NCI-H446 treated with DMSO at 0.1 percent for 48 hours (cell line): Measurements from ENCODE around the gene ALPL.

Experiments
- DNase-seq: peaks from one replicate; lab custom pipeline; 2025; lab: John Stamatoyannopoulos, UW

The ALPL gene

GRCh38 chr1:21530368-21531016 is 21.3 kb downstream of the ALPL start:
- no peak for DNase-seq

GRCh38 chr1:21531241-21531640 is 22.0 kb downstream of the ALPL start:
- no peak for DNase-seq

GRCh38 chr1:21532496-21532895 is 23.3 kb downstream of the ALPL start:
- no peak for DNase-seq

DNA sequence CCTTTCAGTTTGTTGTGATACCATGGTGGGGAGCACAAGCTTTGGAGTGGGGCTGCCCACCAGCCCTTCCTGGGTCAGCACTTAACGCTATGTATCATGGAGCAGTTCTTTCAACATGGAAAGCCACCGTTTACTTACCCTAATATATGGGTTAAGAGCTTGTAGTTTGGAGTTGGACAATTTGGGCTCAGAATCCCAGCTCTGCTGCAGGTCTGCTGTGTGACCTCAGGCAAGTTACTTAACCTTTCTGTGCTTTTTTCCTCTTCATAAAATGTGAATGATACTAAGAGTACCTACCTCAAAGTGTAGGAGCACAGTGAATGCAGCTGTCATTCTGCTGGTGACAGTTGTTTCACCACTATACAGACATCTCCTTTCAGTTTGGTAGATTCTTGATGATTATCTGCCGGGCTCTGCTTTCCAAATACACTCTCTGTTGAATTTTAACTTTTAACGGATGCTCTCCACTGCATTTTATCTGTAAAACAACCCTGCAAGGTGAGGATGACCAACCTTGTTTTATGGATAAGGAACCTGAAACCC is 23.8 kb downstream of the ALPL start:
- DNase-seq: no peak

GRCh38 chr1:21534146-21534545 is 24.9 kb downstream of the ALPL start:
- no peak for DNase-seq

DNA sequence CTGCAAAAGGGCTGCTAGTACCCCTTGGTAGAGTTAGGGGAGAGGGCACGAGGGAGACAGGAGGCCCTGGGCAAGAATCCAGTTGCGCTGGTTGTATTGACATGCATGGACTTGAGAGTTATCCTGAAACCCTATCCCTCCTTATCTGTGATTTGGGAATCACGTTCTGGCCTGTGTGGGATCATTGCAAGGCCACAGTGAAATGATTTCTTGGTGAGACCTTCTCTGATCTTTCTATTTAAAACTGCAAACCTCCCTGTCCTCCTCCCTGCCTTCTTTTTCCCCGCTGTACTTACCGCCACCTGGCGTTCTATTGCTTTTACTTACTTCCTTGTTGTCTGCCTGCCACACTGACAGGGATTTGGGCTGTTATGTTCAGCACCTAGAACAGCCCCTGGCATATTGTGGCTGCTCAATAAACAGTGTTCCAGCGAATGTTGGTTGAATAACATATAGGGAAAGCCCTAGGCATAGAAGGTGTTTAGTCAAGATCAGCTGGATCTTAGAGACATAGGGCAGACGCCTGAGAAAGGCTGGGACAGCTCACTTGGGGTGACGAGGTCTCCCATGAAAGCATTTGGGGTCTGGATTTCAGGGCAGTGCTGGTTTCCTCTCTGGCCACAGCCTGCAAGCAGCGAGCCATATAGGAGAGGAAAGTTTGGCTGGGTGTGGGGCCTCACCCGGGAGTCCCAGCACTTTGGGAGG is 25.6 kb downstream of the ALPL start:
- no peak for DNase-seq

GRCh38 chr1:21536218-21536617 is 27.0 kb downstream of the ALPL start:
- no peak for DNase-seq

GRCh38 chr1:21537511-21537931 is 28.3 kb downstream of the ALPL start:
- no peak for DNase-seq

DNA sequence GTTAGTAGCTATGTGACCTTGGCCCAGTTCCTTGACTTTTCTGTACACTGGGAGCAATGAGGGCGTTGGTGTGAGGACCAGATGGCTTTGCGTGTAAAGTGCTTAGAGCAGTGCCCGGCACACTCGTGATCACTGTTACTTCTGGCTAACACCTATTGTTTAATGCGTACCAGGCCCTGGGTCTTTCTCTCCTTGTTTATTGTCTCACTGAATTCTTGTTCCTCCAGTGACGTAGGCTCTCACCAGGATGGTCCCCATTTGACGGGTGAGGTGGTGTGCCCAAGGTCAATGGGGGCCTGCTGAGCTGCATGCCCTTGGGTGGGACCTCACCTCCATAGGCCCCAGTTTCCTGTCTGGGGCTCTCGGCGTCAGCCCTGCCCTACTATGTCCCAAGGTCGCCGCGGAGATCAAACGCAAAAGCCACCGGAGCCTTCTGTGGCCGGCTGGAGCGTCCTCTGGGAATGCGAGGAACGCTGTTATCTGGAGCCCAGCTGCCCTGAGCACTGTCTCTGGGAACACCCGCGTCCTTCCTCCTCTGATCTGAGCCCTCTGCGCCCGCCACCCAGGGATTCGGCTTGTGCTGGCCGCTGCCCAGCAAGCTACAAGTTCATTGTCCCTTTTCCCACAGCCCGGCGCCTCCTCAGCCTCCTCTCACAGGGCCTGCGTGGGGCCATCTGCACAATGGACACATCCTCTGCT is 28.9 kb downstream of the ALPL start:
- no peak for DNase-seq

DNA sequence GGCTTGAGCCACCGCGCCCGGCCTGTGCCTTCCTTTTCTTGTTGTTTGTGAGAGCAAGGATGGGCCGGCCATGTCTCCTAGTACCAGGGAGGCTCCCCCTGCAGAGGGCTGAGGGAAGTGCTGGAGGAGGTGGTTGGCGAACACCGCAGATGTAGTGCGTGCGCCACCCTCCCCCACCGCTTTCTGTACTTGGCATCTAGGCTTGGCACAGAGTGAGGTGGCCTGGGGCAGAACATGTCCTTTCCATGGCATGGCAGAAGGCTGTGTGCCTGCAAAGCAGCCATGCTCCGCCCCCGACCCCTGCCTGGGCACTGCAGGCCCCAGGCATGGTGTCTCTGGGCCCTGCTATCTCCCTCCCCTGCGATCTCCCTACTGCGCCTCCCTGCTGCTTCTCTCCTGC is 30.7 kb downstream of the ALPL start:
- DNase-seq: peak; percentile 28

- no peak for DNase-seq
These were observed 32.1 kb downstream of the ALPL start for GRCh38 chr1:21541329-21541728.

DNA sequence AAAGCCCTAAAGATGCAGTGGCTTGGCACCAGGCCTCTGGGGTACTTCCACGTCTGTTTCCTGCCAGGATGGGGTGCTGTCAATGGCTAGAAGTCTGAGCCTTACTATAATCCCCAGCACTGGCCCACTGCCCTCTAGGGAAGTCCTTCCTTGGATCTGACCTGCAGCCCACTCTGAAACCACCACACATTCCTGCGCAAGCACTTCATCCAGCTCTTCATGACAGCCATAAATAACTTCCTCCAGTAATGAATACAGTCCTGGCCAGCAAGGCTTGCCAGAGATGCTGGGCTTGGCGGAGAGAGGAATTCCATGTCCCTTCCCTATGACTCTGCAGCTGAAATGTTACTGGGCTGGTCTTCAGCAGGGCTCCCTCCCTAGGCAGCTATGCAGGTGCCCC is 32.6 kb downstream of the ALPL start:
- no peak for DNase-seq

DNA sequence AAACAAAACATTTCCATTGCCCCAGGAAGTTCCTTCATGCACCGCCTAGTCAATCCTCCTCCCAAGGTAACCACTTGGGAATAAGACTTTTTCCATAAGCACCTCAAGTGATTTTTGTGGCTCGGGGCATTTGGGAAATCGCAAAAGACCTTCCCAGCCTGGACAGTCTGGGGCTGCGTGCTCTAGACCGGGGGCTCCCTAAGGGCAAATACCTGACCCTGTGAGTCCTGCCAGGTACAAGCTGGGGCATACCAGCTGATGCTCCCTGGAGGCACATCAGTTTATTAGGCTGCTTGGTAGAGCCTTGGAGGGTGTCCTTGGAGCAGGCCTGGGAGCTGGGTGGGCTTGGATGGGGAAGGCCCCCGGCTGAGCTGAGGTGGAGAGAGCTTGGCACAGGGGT is 34.4 kb downstream of the ALPL start:
- no peak for DNase-seq

DNA sequence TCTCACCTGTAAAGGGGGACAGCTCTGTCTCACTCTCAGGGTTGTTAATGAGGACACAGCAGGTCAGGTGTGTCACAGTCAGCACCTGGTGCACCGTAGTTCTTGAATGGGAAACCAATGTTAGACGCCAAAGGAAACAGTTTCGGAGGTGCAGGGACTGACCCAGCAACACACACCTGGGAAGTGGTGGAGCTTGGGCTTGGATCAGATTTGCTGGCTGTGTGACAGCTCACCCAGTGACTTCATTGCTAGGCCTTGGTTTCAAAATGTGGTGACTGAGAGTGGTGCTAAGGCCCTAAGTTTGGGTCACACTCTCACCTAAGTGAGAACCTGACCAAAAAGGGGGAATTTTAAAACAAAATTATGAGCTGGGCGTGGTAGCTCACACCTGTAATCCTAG is 34.9 kb downstream of the ALPL start:
- DNase-seq: no peak

DNA sequence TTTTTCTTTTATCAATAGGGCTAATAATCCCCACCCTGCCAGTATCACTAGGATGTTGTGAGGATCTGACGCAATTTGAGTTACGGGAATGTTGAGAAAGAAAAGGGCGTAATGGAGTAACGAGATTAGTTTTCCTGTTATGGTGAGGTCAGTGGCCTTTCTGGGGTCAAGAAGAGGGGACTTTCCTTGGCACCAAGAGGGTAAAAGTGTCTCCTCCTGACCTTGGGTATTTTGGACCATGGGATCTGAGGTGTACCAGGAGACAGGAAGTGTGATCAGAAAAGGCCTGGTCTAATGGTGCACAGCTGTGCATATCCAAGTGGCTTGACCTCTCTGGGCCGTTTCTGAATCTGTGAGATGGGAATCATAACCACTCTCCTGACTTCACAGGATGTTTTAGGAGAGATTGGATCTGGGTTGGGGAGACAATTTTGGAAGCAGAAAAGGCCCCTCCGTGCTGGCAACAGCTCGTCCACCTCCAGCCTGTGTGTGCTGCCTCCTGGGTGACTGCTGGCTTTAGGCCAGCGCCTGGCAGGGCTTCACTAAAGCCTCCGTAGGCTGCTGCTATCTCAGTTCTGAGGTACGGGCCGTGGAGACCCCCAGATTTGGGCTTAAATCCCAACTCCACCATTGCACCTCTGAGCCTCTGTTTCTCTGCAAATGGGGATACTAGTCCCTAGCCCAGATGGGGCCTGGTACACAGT is 37.1 kb downstream of the ALPL start:
- peak; percentile 8 for DNase-seq

GRCh38 chr1:21547876-21548275 is 38.7 kb downstream of the ALPL start:
- peak; percentile 11 for DNase-seq

GRCh38 chr1:21550097-21550496 is 40.9 kb downstream of the ALPL start:
- no peak for DNase-seq

DNA sequence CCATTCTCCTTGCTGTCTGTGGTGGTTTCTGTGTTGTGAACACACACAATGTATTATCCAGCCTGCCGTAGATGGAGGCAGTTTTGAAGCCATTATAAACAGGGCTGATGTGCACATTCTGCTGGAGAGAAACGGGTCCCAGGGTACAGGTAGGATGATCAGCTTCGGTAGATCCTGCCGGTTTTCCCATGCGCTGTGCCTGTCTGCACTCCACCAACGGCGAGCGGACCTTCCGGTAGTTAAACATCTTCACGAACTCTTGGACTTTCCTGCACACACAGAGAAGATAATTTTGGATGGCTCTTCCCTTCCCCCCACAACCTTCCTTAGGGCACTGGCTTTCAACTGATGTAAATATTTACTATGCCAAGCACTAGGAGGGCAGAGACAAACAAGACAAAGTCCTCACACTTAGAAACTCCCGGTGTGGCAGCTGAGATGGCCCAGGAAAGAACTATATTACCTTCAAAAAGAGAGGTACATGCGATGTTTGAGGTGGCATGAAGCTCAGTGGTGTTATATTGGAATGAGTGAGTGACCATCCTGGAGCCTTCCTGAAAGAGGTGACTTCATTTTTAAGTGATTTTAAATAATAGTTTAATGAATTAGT is 41.7 kb downstream of the ALPL start:
- no peak for DNase-seq

DNA sequence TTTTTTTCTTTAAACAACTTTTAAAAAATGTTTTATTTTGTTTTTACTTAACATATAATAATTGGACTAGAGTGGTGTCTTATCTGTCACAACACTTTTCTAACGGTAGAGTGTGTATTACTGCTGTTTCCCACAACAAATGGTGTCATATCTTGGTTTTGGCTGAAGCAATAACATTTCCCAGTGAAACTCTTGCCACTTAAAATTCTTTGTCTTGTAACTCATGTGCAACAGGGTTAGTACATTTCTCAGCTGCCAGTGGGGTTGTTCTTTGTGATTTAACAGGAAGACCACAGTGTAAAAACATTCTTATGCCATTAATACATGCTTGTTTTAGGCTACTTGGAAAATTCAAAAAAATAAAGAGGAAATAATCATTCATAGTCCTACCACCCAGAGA is 43.5 kb downstream of the ALPL start:
- no peak for DNase-seq

DNA sequence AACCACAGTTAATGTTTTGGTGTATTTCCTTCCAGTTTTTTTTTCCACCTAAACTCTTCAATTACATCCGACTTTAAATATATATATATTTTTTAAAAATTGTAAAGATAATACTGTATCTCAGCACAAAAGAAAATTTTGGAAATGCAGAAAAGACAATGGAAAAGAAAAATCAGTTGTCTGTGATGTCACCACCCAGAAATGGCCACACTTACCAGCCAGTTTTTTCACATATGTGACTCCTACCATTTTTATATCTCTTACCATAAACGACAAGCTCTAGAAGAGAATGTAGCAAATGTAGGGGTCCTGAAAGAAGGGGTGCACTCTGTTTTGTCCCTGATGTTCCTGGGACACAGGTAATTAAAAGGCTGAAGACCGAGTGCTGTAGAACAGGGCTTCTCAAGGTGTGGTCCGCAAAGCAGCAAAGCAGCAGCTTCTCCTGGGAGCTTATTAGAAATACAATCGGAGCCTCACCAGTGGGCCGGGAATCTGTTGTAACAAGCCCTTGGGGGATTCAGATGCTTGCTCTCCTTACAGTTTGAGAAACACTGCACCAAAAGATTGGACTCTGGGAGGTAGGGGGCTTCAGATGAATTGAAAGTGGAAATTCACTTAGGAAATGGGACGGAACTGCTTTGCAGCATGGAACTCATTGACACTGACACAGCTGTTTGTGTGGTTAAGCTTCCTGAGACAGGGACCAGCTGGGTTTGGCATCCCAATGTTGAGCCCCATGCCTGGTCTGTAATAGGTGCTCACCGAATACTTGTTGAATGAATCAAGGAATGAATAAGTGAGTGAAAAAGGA is 44.1 kb downstream of the ALPL start:
- no peak for DNase-seq
